Small intestine (tissue), 7 donors: ENCODE measurements around the gene NECTIN1. TPM values are rescaled to one million over a fixed set of nuclear protein-coding genes. Genes with fewer than 3 reads are reported as not detected.
A peak's percentile ranks its signal among the peaks of the same experiment; 100 is the strongest.

ENCODE experiments used
- DNase-seq, 2 donors: peaks; one replicate each; pipeline versions ENCODE4 v3.0.0 to v3.0.0-alpha.2; 2013
- FAIRE-seq: peaks from 2 replicates; lab custom pipeline; 2012; peaks lifted over from hg19 to GRCh38; lab: Jason Lieb, UNC
- H3K27ac ChIP-seq, 3 donors: one replicate each; pipeline ENCODE4 v1.5.1; 2013; ENCODE audit warnings: low read length in 2 of 3, mild to moderate bottlenecking in 2 of 3, control low read depth in 1 of 3, inconsistent platforms in 1 of 3, low read depth in 1 of 3, moderate library complexity in 1 of 3
- H3K27me3 ChIP-seq, 3 donors: one replicate each; pipeline ENCODE4 v1.6.1; 2013; ENCODE audit warnings: low read length in 3 of 3, inconsistent platforms in 1 of 3; ENCODE audit not compliant: control insufficient read depth in 3 of 3, insufficient read depth in 3 of 3
- H3K36me3 ChIP-seq, 3 donors: one replicate each; pipeline ENCODE4 v1.6.1; 2013; ENCODE audit warnings: low read length in 3 of 3, inconsistent platforms in 1 of 3, low read depth in 1 of 3, mild to moderate bottlenecking in 1 of 3, moderate library complexity in 1 of 3; ENCODE audit not compliant: control insufficient read depth in 3 of 3, insufficient read depth in 2 of 3
- H3K4me1 ChIP-seq, 3 donors: one replicate each; pipeline ENCODE4 v1.6.1; 2013; ENCODE audit warnings: low read length in 2 of 3, inconsistent platforms in 1 of 3, low read depth in 1 of 3, mild to moderate bottlenecking in 1 of 3, moderate library complexity in 1 of 3; ENCODE audit not compliant: control insufficient read depth in 3 of 3, insufficient read depth in 2 of 3
- H3K4me3 ChIP-seq, 3 donors: one replicate each; pipeline ENCODE4 v1.5.1; 2013; ENCODE audit warnings: low read length in 3 of 3, control low read depth in 1 of 3, inconsistent platforms in 1 of 3, low read depth in 1 of 3, mild to moderate bottlenecking in 1 of 3, moderate library complexity in 1 of 3
- H3K9me3 ChIP-seq, 2 donors: one replicate each; pipeline ENCODE4 v1.6.1; 2013; ENCODE audit warnings: low read depth in 1 of 2, low read length in 1 of 2; ENCODE audit not compliant: control insufficient read depth in 2 of 2, insufficient read depth in 1 of 2
- WGBS, 3 donors: extraction: QIAGEN DNeasy Blood & Tissue Kit; methylation state at CpG; one replicate each; pipeline ENCODE4 v1.1.7; 2013; 5-methylcytosine and 5-hydroxymethylcytosine counted together
- polyA plus RNA-seq, 4 donors: library from polyadenylated mRNA; stranded (reverse) in 3 of 4; unstranded in 1 of 4; fragments of 200-250 nt in 3 of 4; fragments of 120-200 nt in 1 of 4; gene quantifications; one replicate each; pipeline versions ENCODE4 v1.2.1 to v1.2.3, GENCODE V29; 2013
- donor health status: healthy with polysubstance abuse.
- donor health status: control.
- donor health status: control.
- donor health status: Bipolar disorder and iron deficiency.
- donor health status: healthy.

The NECTIN1 gene
- polyA plus RNA-seq, 4 donors: 2.7 to 32.8 (median 11.7) TPM

DNA sequence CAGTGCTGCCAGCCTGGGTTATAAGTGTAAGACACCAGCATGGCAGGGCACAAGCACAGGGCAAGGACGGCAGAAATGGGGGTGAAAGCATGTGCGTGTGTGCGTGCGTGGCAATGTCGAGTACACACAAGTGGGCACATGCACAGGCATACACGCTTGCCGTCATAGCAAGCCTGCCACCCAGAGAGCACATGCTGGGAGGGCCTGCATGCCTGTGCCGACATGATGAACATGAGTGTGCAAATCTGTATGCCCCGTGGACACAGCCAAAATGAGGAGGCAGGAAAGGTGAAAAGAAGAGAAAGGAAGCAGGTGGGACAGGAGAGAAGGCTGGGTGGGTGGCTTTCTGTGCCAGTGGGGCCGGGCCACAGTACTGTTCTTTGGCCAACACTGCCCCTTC, 62.9 kb downstream of the NECTIN1 start:
- peaks cover 0 to 19% (median 0%) of the 10 kb centered on the region in 3 donors for H3K4me1 ChIP-seq
- no peak overlapping the region for H3K27ac ChIP-seq
- peaks cover 0 to 70% (median under 1%) of the 10 kb centered on the region in 3 donors for H3K36me3 ChIP-seq
- FAIRE-seq (no peak), DNase-seq (no peak)
- peaks cover 0 to 5% of the 10 kb centered on the region in 2 donors for H3K9me3 ChIP-seq
- H3K27me3 ChIP-seq: no peaks in the 10 kb centered on the region
- WGBS, 3 donors: 76 to 82% (median 77%) methylated on average over 10 of the region's 10 CpGs
- no peak overlapping the region for H3K4me3 ChIP-seq

DNA sequence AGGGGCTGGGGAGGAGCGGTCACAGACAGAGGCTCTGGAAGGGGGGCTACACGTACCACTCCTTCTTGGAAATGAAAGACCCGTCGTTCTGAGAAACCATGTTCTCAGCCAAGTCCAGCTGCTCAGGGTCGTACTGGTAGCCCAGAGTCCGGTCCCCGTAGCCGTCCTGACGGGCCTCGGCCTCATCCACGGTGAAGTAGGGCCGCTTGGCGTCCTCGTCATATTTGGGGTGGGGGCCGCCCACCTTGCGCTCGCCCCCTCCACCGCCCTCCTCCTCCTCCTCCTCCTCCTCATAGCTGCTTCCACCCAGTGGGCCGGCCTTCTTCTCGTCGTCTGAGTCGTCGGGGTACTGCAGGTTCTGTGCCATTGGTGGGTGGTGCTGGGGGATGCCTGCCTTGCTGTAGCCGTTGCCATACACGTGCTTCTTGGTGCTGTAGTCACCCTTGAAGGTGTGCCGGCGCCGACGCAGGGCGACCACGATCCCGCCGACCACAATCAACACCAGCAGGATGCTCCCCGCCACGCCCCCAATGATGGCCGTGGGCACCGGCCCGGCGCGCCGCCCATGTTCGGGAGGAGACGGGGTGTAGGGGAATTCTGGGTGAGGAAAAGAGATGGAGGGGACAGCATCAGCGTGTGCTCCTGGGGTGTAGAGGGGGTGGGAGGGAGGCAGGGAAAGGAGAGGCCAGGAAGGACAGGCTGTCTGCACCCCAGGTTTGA, 64.1 kb downstream of the NECTIN1 start:
- H3K4me1 ChIP-seq: peaks cover 0 to 19% (median 0%) of the 10 kb centered on the region in 3 donors
- FAIRE-seq (no peak), DNase-seq (no peak)
- H3K4me3 ChIP-seq: no peak overlapping the region
- H3K27ac ChIP-seq: no peak overlapping the region
- 92 to 95% (median 93%) methylated on average over 42 to 44 of the region's 44 CpGs for WGBS, 3 donors
- H3K36me3 ChIP-seq: peaks cover 0 to 76% (median 0%) of the 10 kb centered on the region in 3 donors
- H3K27me3 ChIP-seq: no peaks in the 10 kb centered on the region
- peaks cover 0 to 5% of the 10 kb centered on the region in 2 donors for H3K9me3 ChIP-seq

DNA sequence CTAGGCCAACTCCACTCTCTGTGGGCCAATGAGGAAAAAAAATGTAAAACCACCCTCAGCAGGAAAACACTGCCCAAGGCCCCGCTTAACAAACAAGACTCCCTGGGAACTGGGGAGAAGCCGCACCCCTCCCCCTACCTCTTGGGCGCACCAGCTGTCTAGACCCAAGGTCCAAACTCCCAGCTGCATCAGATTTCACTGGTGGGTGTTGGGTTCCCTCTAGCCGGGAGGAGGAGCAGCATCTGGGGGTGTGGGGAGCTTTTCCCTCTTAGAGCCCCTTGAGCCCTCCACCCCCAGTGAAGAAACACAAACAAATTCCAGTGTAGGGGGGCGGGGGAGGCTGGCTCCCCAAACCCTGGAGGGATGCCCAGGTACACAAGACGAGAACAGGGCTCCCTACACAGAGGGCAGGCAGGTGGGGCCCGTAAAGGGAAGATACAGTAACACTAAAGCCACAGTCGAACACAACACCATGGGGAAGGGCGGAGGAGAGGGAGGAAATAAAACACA, 64.9 kb downstream of the NECTIN1 start:
- peak overlapping the region in 1 of 3 donors; percentile 23 for H3K27ac ChIP-seq
- H3K4me1 ChIP-seq: peaks cover 0 to 19% (median 0%) of the 10 kb centered on the region in 3 donors
- peaks cover 0 to 78% (median 0%) of the 10 kb centered on the region in 3 donors for H3K36me3 ChIP-seq
- FAIRE-seq: no peak
- H3K27me3 ChIP-seq: no peaks in the 10 kb centered on the region
- DNase-seq: peak; percentile 64 to 84
- 22 to 64% (median 33%) methylated on average over 9 of the region's 9 CpGs for WGBS, 3 donors
- peaks cover 0 to 5% of the 10 kb centered on the region in 2 donors for H3K9me3 ChIP-seq
- H3K4me3 ChIP-seq: no peak overlapping the region

DNA sequence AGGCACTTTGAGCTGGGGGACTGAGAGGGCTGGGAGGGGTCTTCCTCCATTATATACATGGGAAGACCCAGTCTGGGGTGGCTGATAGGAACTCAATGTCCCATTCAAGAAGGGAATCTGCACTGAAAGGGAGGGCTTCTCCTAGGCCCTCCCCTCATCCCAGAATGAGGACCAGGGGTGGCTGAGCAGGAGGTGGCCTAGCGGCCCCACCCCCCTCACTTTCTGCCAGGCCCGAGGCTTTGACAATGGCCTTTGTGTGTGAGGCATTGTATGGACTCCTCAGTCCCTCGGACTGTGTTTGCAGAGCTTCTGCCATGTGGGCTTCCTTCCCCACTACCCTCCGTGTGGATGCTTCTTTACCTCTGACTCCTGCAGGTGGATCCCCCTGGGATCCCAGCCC, 65.7 kb downstream of the NECTIN1 start:
- 45 to 63% (median 49%) methylated on average over 4 of the region's 4 CpGs for WGBS, 3 donors
- Histone ChIP-seq H3K36me3 (peaks cover 0 to 76% (median 0%) of the 10 kb centered on the region in 3 donors), H3K4me1 (peaks cover 0 to 19% (median 0%) of the 10 kb centered on the region in 3 donors), H3K27ac (peak overlapping the region in 1 of 3 donors; percentile 23), H3K9me3 (peaks cover 0 to 5% of the 10 kb centered on the region in 2 donors), H3K4me3 (no peak overlapping the region), H3K27me3 (no peaks in the 10 kb centered on the region)
- FAIRE-seq (no peak), DNase-seq (no peak)

DNA sequence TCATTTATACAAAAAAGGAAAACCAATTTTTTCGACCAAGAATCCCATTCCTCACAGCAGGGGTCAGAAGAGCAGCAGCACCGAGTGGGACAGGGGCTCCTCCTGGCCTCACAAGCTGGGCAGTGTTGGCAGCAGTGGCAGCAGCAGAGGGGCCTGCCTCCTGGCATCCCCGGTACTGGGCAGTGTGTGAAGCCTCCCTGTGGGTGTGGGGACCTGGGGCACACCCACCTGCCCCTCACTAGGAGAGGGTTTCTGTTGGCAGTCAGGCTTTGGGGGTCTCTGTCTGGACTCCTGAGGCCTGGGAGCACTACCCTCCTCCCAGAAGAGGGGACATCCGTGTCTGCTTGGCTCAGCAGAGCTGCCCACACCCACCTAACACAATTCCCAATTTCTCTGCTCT, 67.8 kb downstream of the NECTIN1 start:
- Histone ChIP-seq H3K27me3 (no peaks in the 10 kb centered on the region), H3K9me3 (peaks cover 0 to 5% of the 10 kb centered on the region in 2 donors), H3K36me3 (peaks cover 0 to 58% (median 0%) of the 10 kb centered on the region in 3 donors), H3K27ac (no peak overlapping the region), H3K4me3 (no peak overlapping the region), H3K4me1 (peaks cover 0 to 19% (median 0%) of the 10 kb centered on the region in 3 donors)
- 62 to 75% (median 73%) methylated on average over 4 of the region's 4 CpGs for WGBS, 3 donors
- DNase-seq (no peak), FAIRE-seq (no peak)

DNA sequence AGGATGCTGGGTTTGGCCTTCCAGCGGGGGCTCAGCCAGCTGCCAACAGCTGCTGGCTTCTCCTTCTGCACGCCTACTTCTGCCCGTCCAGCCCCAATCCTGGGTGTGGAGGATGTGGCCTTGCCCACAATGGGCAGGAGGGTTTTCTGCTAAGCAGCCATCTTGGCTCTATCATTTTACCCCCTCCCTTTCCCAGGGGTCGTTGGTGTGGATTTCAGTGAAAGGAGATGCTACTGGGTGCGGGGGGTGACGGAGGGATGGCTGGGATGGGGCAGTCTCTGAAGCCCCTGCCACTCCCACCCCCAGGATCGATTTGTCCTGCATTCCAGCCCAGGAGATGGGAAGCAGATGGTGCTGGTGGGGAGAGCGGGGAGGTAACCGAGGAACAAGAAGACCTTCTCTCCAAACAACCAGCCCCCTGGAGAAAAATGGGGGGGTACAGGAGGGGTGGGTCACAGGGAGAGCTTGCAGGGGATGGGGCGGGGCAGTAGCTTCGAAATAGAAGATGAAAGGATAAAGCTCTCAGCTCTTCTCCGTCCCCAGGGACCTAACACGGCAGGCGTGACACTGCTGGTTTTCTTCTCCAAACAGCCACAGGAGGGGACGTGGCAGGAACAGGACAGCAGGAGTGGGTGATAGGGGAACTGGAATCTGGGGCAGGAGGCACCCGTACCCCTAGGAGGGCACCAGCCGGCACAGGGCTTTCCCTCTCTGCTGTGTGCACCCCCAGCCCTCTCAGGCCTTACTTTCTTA, 68.9 kb downstream of the NECTIN1 start:
- H3K4me1 ChIP-seq: peaks cover 0 to 19% (median 0%) of the 10 kb centered on the region in 3 donors
- DNase-seq (no peak), FAIRE-seq (no peak)
- no peak overlapping the region for H3K4me3 ChIP-seq
- H3K36me3 ChIP-seq: peaks cover 0 to 48% (median 0%) of the 10 kb centered on the region in 3 donors
- WGBS, 3 donors: 55 to 64% (median 62%) methylated on average over 17 of the region's 17 CpGs
- peaks cover 0 to 2% (median 0%) of the 10 kb centered on the region in 3 donors for H3K27me3 ChIP-seq
- H3K27ac ChIP-seq: no peak overlapping the region
- H3K9me3 ChIP-seq: peaks cover 0 to 5% of the 10 kb centered on the region in 2 donors

DNA sequence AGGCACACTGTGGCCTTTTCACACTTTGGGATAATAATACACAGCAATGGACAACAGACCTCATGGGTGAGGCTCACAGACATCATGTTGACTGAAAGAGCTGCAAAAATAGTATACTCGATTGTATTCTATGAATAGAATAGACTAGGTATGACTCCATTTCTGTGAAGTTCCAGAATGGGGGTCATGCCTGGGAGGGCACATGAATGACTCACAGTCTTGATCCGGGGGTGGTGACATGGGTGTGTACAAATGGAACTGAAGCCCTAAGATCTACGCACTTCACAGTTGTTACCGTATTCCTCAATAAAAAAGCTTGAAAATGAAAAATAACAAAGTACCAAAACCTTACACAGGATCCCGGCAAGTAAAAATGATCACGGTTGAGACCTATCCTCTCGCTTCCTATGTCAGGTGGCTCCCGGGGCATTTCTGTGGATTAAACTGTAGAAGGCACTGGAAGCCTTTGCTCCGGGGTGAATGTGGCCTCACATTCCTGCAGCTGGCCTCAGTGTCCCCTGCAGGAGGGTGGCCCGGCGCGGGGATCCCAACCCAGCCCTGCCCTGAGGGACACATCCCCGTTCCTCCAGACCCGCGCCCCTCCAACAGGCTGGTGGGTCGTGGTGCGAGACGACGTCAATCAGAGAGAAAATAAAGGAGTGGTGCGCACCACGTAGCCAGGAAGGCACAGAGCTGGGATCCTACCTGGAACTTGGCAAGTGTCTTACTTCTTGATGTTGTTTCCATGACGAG, 75.9 kb downstream of the NECTIN1 start:
- no peak for DNase-seq
- Histone ChIP-seq H3K4me1 (no peaks in the 10 kb centered on the region), H3K36me3 (no peaks in the 10 kb centered on the region), H3K4me3 (no peak overlapping the region), H3K9me3 (no peaks in the 10 kb centered on the region), H3K27me3 (peaks cover 0 to 4% (median 0%) of the 10 kb centered on the region in 3 donors), H3K27ac (no peak overlapping the region)
- 89 to 93% (median 89%) methylated on average over 22 of the region's 22 CpGs for WGBS, 3 donors
- no peak for FAIRE-seq
